ENCODE results near the gene RBMXL2.

DNA sequence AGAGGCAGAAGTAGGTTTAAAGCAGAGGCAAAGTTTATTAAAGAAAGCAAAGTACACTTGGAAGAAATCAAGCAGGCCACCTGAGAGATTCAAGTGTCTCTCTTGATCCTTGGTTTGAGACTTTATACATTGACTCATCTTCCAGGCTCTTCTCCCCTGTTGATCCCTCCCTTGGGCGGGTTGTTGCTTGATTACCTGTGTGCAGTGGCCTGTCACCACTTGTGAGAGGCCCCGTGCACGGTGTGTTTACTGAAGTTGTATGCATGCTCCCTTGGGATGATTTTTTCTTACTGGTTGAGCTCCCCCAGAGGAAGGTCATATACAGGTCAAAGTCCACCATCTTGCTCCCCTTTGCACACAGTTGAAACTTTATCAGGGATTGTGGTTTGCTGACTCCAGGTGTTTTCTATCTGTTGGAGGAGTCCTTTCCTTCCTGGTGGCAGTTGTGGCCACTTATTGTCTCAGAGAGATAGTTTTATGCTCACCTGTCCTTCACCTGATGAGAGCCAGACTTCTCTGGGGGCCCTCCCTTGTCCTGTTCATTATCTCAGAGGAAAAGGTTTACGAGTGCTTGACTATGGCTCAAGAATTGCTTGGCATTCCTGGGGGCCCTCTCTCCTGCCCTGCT, 16.3 kb upstream of the RBMXL2 start:
- TF ChIP-seq CTCF (IDR thresholded peaks at IDR 0.05) (no peak), ZFX (IDR thresholded peaks at IDR 0.05; ENCODE audit: borderline replicate concordance) (no peak)
